ENCODE measurements around the gene SMG7. TPM values are rescaled to one million over a fixed set of nuclear protein-coding genes. Genes with fewer than 3 reads are reported as not detected.
A peak's percentile ranks its signal among the peaks of the same experiment; 100 is the strongest.

The SMG7 gene
- polyA plus RNA-seq, 2 of the 4 experiments (the other 2 are of a cell fraction): 27.2 to 51.3 TPM

GRCh38 chr1:183473217-183473536, 878 bp downstream of the SMG7 start:
- no peak for ATAC-seq
- Histone ChIP-seq H3K4me2 (peak overlapping the region; percentile 90), H3K27ac (peak overlapping the region; percentile 95 to 96), H3K4me1 (peaks cover 39% of the 10 kb centered on the region), H3K9me3 (no peaks in the 10 kb centered on the region), H3K4me3 (peak overlapping the region; percentile 87)
- FAIRE-seq: no peak
- ChIA-PET POLR2A (no interaction called here), CTCF (interaction anchor here (1.5 kb wide), 1 partner anchor 107 kb away, joined by 4 read pairs; no protein-coding TSS in a partner anchor)
- DNase-seq (ENCODE audit: low read depth in 1 of 2, low spot score in 1 of 2): peak in 1 of 2 experiments; percentile 4
- TF ChIP-seq ATOH8 (CRISPR knock-in tag; IDR thresholded peaks at IDR 0.05; ENCODE audit: low read depth) (no peak), RAD21 (conservative IDR thresholded peaks at IDR 0.05 in 1 of 2, IDR thresholded peaks at IDR 0.05 in 1 of 2) (no peak), REST (IDR thresholded peaks at IDR 0.05) (no peak), JUN (IDR thresholded peaks at IDR 0.05) (no peak), KDM1A (IDR thresholded peaks at IDR 0.05; ENCODE audit: low read depth) (no peak), ZC3H11A (IDR thresholded peaks at IDR 0.05) (no peak), PHF8 (IDR thresholded peaks at IDR 0.05; ENCODE audit: borderline replicate concordance, low read depth) (no peak), RFX5 (IDR thresholded peaks at IDR 0.05) (no peak), ZSCAN20 (CRISPR knock-in tag; IDR thresholded peaks at IDR 0.05) (no peak), CHD4 (IDR thresholded peaks at IDR 0.05; ENCODE audit: borderline replicate concordance) (no peak), CBX2 (IDR thresholded peaks at IDR 0.05; ENCODE audit: borderline replicate concordance, low read depth) (no peak), ZNF302 (CRISPR knock-in tag; IDR thresholded peaks at IDR 0.05) (no peak), GATA3 (IDR thresholded peaks at IDR 0.05; ENCODE audit: borderline replicate concordance) (no peak), USF2 (IDR thresholded peaks at IDR 0.05) (no peak), MAX (IDR thresholded peaks at IDR 0.05) (no peak)
- TF ChIP-seq, protein P1, sequence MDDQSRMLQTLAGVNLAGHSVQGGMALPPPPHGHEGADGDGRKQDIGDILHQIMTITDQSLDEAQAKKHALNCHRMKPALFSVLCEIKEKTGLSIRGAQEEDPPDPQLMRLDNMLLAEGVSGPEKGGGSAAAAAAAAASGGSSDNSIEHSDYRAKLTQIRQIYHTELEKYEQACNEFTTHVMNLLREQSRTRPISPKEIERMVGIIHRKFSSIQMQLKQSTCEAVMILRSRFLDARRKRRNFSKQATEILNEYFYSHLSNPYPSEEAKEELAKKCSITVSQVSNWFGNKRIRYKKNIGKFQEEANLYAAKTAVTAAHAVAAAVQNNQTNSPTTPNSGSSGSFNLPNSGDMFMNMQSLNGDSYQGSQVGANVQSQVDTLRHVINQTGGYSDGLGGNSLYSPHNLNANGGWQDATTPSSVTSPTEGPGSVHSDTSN (IDR thresholded peaks at IDR 0.05): no peak
- 48% methylated on average over 9 of the region's 9 CpGs for whole genome bisulfite sequencing (ENCODE audit: missing lambda C conversion rate)

GRCh38 chr1:183476081-183476480, 3.8 kb downstream of the SMG7 start:
- H3K4me2 ChIP-seq: no peak overlapping the region
- ATAC-seq (no peak), DNase-seq (ENCODE audit: low read depth in 1 of 2, low spot score in 1 of 2) (no peak), FAIRE-seq (no peak)
- no peaks in the 10 kb centered on the region for H3K9me3 ChIP-seq
- WGBS (ENCODE audit: missing lambda C conversion rate): 85% methylated on average over 3 of the region's 3 CpGs
- peaks cover 39% of the 10 kb centered on the region for H3K4me1 ChIP-seq
- no peak overlapping the region for H3K4me3 ChIP-seq
- CTCF ChIA-PET: interaction anchor here (1.1 kb wide), 1 partner anchor 8 kb away, joined by 3 read pairs; no protein-coding TSS in a partner anchor
- TF ChIP-seq MAFK (IDR thresholded peaks at IDR 0.05; ENCODE audit: partially characterized antibody) (peak; percentile 67), NFE2L2 (conservative IDR thresholded peaks at IDR 0.05; ENCODE audit: low read length) (peak; percentile 79), RFX5 (IDR thresholded peaks at IDR 0.05) (no peak), CBX8 (IDR thresholded peaks at IDR 0.05) (no peak)
- POLR2A ChIA-PET: no interaction called here
- no peak overlapping the region for H3K27ac ChIP-seq
